Kidney capillary endothelial cell (primary cell): ENCODE data around the gene USH2A.
"Not testable (repeated sequence)": the region's sequence is repeated elsewhere in the genome, so short reads cannot be mapped to it uniquely, and the experiment has no call there.

Experiments used
- DNase-seq: peaks from one replicate; pipeline ENCODE4 v3.0.0-alpha.2; 2018; ENCODE audit warnings: low spot score

The USH2A gene

GRCh38 chr1:216410026-216410425 is 13.2 kb downstream of the USH2A start:
- DNase-seq, result no peak

- no peak for DNase-seq
Measured at GRCh38 chr1:216390956-216391355, 32.3 kb downstream of the USH2A start.

GRCh38 chr1:216389774-216390173 is 33.5 kb downstream of the USH2A start:
- DNase-seq, result no peak

GRCh38 chr1:216388558-216388957 is 34.7 kb downstream of the USH2A start:
- no peak for DNase-seq

- no peak for DNase-seq
Measured at GRCh38 chr1:216387782-216388181, 35.5 kb downstream of the USH2A start.

- DNase-seq, result no peak
Measured at GRCh38 chr1:216379441-216379840, 43.8 kb downstream of the USH2A start.

GRCh38 chr1:216368249-216368648 is 55.0 kb downstream of the USH2A start:
- no peak for DNase-seq

GRCh38 chr1:216366979-216367378 is 56.3 kb downstream of the USH2A start:
- DNase-seq, result no peak

- no peak for DNase-seq
Measured at GRCh38 chr1:216356945-216357344, 66.3 kb downstream of the USH2A start.

- DNase-seq, result no peak
Measured at GRCh38 chr1:216350186-216350585, 73.1 kb downstream of the USH2A start.

GRCh38 chr1:216346526-216346925 is 76.7 kb downstream of the USH2A start:
- DNase-seq, result no peak

GRCh38 chr1:216340542-216340941 is 82.7 kb downstream of the USH2A start:
- not testable (repeated sequence) for DNase-seq

GRCh38 chr1:216332462-216332861 is 90.8 kb downstream of the USH2A start:
- DNase-seq, result no peak

- DNase-seq, result no peak
Measured at GRCh38 chr1:216332003-216332402, 91.2 kb downstream of the USH2A start.

- no peak for DNase-seq
Measured at GRCh38 chr1:216331211-216331610, 92.0 kb downstream of the USH2A start.

- no peak for DNase-seq
Measured at GRCh38 chr1:216330262-216330661, 93.0 kb downstream of the USH2A start.

GRCh38 chr1:216325946-216326345 is 97.3 kb downstream of the USH2A start:
- DNase-seq, result no peak

GRCh38 chr1:216325336-216325735 is 97.9 kb downstream of the USH2A start:
- DNase-seq, result no peak

- no peak for DNase-seq
Measured at GRCh38 chr1:216323344-216323743, 99.9 kb downstream of the USH2A start.

- no peak for DNase-seq
Measured at GRCh38 chr1:216314379-216315095, 108.7 kb downstream of the USH2A start.

- no peak for DNase-seq
Measured at GRCh38 chr1:216310776-216311175, 112.5 kb downstream of the USH2A start.

GRCh38 chr1:216306830-216307229 is 116.4 kb downstream of the USH2A start:
- no peak for DNase-seq

GRCh38 chr1:216303690-216304089 is 119.6 kb downstream of the USH2A start:
- no peak for DNase-seq

GRCh38 chr1:216293683-216294082 is 129.6 kb downstream of the USH2A start:
- DNase-seq, result no peak
